Mammary epithelial cell (primary cell): ENCODE data around the gene CROCC2.

ENCODE experiments used
- CTCF ChIP-seq, 2 donors: IDR thresholded peaks in 1 of 2; conservative IDR thresholded peaks in 1 of 2; 2 replicates each; pipeline ENCODE4 v1.5.1; 2011 to 2012; ENCODE audit warnings: inconsistent platforms in 2 of 2, low read length in 2 of 2, mild to moderate bottlenecking in 2 of 2, control low read depth in 1 of 2, low read depth in 1 of 2; ENCODE audit not compliant: insufficient read depth in 1 of 2; ENCODE audit errors: extremely low read depth in 1 of 2
- EZH2 ChIP-seq: IDR thresholded peaks from 2 replicates; pipeline ENCODE4 v1.6.1; 2012; ENCODE audit warnings: low read length, inconsistent platforms, borderline replicate concordance

- TF ChIP-seq CTCF (conservative IDR thresholded peaks at IDR 0.05 in 1 of 2, IDR thresholded peaks at IDR 0.05 in 1 of 2; ENCODE audit: extremely low read depth in 1 of 2, insufficient read depth in 1 of 2, low read depth in 1 of 2, low read length in 2 of 2): no peak
- TF ChIP-seq EZH2: no peak
Measured at GRCh38 chr2:240963065-240963867, 57.1 kb downstream of the CROCC2 start.
